Hindlimb muscle (tissue), 1 donor: ENCODE results near the gene ADAM12. TPM values are rescaled to one million over a fixed set of nuclear protein-coding genes. Genes with fewer than 3 reads are reported as not detected.
"Not testable (repeated sequence)": the region's sequence is repeated elsewhere in the genome, so short reads cannot be mapped to it uniquely, and the experiment has no call there.

ENCODE experiments used
- DNase-seq: peaks from one replicate; pipeline ENCODE4 v3.0.0-alpha.2; 2013
- polyA plus RNA-seq: library from polyadenylated mRNA; unstranded; fragments of 120-200 nt; gene quantifications from one replicate; pipeline ENCODE4 v1.2.1, GENCODE V29; 2013; ENCODE audit not compliant: insufficient read length

Gene ADAM12
- polyA plus RNA-seq, 1 donor: 18.6 TPM

- no peak for DNase-seq
Measured at GRCh38 chr10:126208726-126209302, 179.5 kb downstream of the ADAM12 start.

GRCh38 chr10:126207851-126208250 lies 180.4 kb downstream of the ADAM12 start:
- DNase-seq: no peak

GRCh38 chr10:126207313-126207771 lies 180.9 kb downstream of the ADAM12 start:
- DNase-seq: no peak

- DNase-seq: no peak
Measured at GRCh38 chr10:126205486-126206205, 182.6 kb downstream of the ADAM12 start.

GRCh38 chr10:126204320-126204719 lies 184.0 kb downstream of the ADAM12 start:
- DNase-seq: no peak

- no peak for DNase-seq
Measured at GRCh38 chr10:126203746-126204145, 184.5 kb downstream of the ADAM12 start.

GRCh38 chr10:126201603-126202002 lies 186.7 kb downstream of the ADAM12 start:
- no peak for DNase-seq

- DNase-seq: no peak
Measured at GRCh38 chr10:126199221-126199998, 188.9 kb downstream of the ADAM12 start.

- no peak for DNase-seq
Measured at GRCh38 chr10:126198681-126199080, 189.6 kb downstream of the ADAM12 start.

- DNase-seq: no peak
Measured at GRCh38 chr10:126197036-126197543, 191.2 kb downstream of the ADAM12 start.

- no peak for DNase-seq
Measured at GRCh38 chr10:126196281-126196680, 192.0 kb downstream of the ADAM12 start.

GRCh38 chr10:126191192-126191591 lies 197.1 kb downstream of the ADAM12 start:
- no peak for DNase-seq

GRCh38 chr10:126188679-126189200 lies 199.5 kb downstream of the ADAM12 start:
- DNase-seq: no peak

GRCh38 chr10:126187399-126187798 lies 200.9 kb downstream of the ADAM12 start:
- DNase-seq: no peak

GRCh38 chr10:126186766-126187165 lies 201.5 kb downstream of the ADAM12 start:
- DNase-seq: no peak

GRCh38 chr10:126185676-126186447 lies 202.4 kb downstream of the ADAM12 start:
- DNase-seq: no peak

GRCh38 chr10:126181626-126182025 lies 206.7 kb downstream of the ADAM12 start:
- DNase-seq: no peak

- DNase-seq: no peak
Measured at GRCh38 chr10:126179637-126180036, 208.6 kb downstream of the ADAM12 start.

GRCh38 chr10:126177417-126178030 lies 210.8 kb downstream of the ADAM12 start:
- DNase-seq: no peak

- no peak for DNase-seq
Measured at GRCh38 chr10:126175641-126176262, 212.5 kb downstream of the ADAM12 start.

GRCh38 chr10:126172755-126173154 lies 215.5 kb downstream of the ADAM12 start:
- not testable (repeated sequence) for DNase-seq
